T47D (cell line): Measurements from ENCODE around the gene P2RX7.

Experiments used
- DNase-seq, 2 experiments: peaks; one replicate each; pipeline versions ENCODE4 v3.0.0 to v3.0.0-alpha.2; 2011 to 2012; ENCODE audit warnings: low read depth in 1 of 2, low spot score in 1 of 2
- JUND ChIP-seq: IDR thresholded peaks from 2 replicates; pipeline ENCODE4 v1.6.1; 2012; ENCODE audit warnings: low read depth
- in situ Hi-C: cut with HindIII; loops from 2 replicates; pipeline ENCODE4 v1.10.0; 2016; ENCODE audit warnings: low sequenced_read_pairs, low pct_unique_long_range_greater_than_20kb

P2RX7 gene

DNA sequence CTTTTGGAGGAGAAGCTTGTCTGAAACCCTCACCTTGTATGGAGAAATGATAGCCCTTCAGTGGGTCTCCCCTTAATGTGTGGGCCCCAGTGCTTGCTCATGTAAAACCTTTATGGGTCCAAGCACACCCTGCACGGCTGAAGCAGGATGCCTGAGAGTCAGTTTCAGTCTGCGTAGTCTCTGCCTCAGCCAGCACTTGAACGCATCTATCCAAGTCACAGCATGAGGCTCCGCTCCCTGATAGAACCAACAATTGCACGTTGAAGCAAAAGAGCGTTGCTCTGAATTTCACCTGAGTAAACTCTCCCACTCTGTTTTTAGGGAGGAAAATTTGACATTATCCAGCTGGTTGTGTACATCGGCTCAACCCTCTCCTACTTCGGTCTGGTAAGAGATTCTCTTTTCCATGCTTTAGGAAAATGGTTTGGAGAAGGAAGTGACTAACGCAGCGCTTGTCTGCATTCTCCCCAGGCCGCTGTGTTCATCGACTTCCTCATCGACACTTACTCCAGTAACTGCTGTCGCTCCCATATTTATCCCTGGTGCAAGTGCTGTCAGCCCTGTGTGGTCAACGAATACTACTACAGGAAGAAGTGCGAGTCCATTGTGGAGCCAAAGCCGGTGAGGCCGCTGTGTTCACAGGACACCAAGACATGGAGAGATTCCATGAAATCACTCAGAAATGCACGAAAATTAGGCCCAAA, 44.3 kb downstream of the P2RX7 start:
- in situ Hi-C loops: no loop called here
- DNase-seq: no peak
- no peak for TF ChIP-seq JUND

- in situ Hi-C loops: no loop called here
- DNase-seq: no peak
- no peak for TF ChIP-seq JUND
Observed at GRCh38 chr12:121181181-121181580, 48.5 kb downstream of the P2RX7 start.

GRCh38 chr12:121182222-121182893, 49.7 kb downstream of the P2RX7 start:
- TF ChIP-seq JUND: no peak
- in situ Hi-C loops: no loop called here
- no peak for DNase-seq

GRCh38 chr12:121184425-121184824, 51.7 kb downstream of the P2RX7 start:
- no peak for TF ChIP-seq JUND
- in situ Hi-C loops: no loop called here
- DNase-seq: peak in 1 of 2 experiments; percentile 45

GRCh38 chr12:121184984-121185889, 52.6 kb downstream of the P2RX7 start:
- no peak for TF ChIP-seq JUND
- no peak for DNase-seq
- in situ Hi-C loops: no loop called here

GRCh38 chr12:121186826-121187225, 54.1 kb downstream of the P2RX7 start:
- DNase-seq: no peak
- TF ChIP-seq JUND: no peak

GRCh38 chr12:121187501-121187900, 54.8 kb downstream of the P2RX7 start:
- no peak for DNase-seq
- in situ Hi-C loops: no loop called here
- TF ChIP-seq JUND: no peak

More at GRCh38 chr12:121186826-121187225, 54.1 kb downstream of the P2RX7 start:
- in situ Hi-C loops: no loop called here

DNA sequence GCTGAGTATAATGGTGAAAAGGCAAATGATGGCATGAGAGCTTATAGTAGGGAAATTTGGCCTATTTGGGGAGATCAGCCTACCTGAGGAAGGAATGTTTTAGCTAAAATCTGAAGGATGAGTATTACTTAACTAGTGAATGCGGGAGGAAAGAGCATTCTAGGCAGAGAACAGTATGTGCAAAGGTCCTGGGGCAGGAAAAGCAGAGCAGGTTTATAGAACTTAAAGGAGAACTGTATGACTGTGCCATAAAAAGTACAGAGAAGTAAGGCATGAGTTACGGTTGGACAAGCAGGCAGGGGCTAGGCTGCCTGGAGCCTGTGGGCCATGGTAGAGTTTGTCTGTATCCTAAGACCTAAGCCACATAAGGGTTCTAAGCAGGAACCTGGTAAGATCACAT, 55.6 kb downstream of the P2RX7 start:
- no peak for TF ChIP-seq JUND
- no peak for DNase-seq
- in situ Hi-C loops: no loop called here

DNA sequence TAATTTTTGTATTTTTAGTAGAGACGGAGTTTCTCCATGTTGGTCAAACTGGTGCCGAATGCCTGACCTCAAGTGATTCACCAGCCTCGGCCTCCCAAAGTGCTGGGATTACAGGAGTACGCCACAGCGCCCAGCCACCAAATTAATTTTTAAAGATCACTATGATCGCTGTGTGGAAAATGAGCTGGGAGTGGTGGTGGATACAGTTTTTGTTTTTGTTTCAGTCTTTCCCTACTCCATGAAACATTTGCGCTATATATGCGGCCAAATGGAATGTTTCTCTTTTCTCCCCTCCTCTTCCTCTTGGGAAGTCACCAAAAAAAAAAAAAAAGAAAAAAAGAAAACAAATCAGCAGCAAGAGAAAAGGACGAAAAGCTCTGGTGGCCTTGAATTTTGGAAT, 56.5 kb downstream of the P2RX7 start:
- TF ChIP-seq JUND: no peak
- in situ Hi-C loops: no loop called here
- no peak for DNase-seq

- in situ Hi-C loops: no loop called here
- no peak for DNase-seq
- no peak for TF ChIP-seq JUND
Observed at GRCh38 chr12:121189619-121190155, 57.0 kb downstream of the P2RX7 start.

- in situ Hi-C loops: no loop called here
- DNase-seq: no peak
- TF ChIP-seq JUND: no peak
Observed at GRCh38 chr12:121190523-121191031, 57.9 kb downstream of the P2RX7 start.

- DNase-seq: no peak
- no peak for TF ChIP-seq JUND
- in situ Hi-C loops: no loop called here
Observed at GRCh38 chr12:121191151-121191550, 58.5 kb downstream of the P2RX7 start.

GRCh38 chr12:121196902-121197301, 64.2 kb downstream of the P2RX7 start:
- in situ Hi-C loops: no loop called here
- no peak for TF ChIP-seq JUND

More at GRCh38 chr12:121196902-121197301, 64.2 kb downstream of the P2RX7 start:
- DNase-seq: no peak
